ENCODE data around the gene ESPN.

- no peak for TF ChIP-seq ZNF302 (tag by site-specific recombination; IDR thresholded peaks at IDR 0.05; ENCODE audit: low read depth)
- TF ChIP-seq, protein P1, sequence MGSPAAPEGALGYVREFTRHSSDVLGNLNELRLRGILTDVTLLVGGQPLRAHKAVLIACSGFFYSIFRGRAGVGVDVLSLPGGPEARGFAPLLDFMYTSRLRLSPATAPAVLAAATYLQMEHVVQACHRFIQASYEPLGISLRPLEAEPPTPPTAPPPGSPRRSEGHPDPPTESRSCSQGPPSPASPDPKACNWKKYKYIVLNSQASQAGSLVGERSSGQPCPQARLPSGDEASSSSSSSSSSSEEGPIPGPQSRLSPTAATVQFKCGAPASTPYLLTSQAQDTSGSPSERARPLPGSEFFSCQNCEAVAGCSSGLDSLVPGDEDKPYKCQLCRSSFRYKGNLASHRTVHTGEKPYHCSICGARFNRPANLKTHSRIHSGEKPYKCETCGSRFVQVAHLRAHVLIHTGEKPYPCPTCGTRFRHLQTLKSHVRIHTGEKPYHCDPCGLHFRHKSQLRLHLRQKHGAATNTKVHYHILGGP (tag by site-specific recombination; IDR thresholded peaks at IDR 0.05), result no peak
- no peak for TF ChIP-seq CTCF (tag by site-specific recombination; IDR thresholded peaks at IDR 0.05)
- no peak for TF ChIP-seq ZNF707 (tag by site-specific recombination; IDR thresholded peaks at IDR 0.05)
- TF ChIP-seq, protein P2, sequence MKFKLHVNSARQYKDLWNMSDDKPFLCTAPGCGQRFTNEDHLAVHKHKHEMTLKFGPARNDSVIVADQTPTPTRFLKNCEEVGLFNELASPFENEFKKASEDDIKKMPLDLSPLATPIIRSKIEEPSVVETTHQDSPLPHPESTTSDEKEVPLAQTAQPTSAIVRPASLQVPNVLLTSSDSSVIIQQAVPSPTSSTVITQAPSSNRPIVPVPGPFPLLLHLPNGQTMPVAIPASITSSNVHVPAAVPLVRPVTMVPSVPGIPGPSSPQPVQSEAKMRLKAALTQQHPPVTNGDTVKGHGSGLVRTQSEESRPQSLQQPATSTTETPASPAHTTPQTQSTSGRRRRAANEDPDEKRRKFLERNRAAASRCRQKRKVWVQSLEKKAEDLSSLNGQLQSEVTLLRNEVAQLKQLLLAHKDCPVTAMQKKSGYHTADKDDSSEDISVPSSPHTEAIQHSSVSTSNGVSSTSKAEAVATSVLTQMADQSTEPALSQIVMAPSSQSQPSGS (tag by site-specific recombination; IDR thresholded peaks at IDR 0.05; ENCODE audit: low read depth), result no peak
- no peak for TF ChIP-seq SP2 (tag by site-specific recombination; IDR thresholded peaks at IDR 0.05)
Observed at GRCh38 chr1:6444377-6444776, 19.8 kb downstream of the ESPN start.
